Measurements from ENCODE around the gene CENPS.

GRCh38 chr1:10429868-10430215, 391 bp upstream of the CENPS start:
- TF ChIP-seq, protein P1, sequence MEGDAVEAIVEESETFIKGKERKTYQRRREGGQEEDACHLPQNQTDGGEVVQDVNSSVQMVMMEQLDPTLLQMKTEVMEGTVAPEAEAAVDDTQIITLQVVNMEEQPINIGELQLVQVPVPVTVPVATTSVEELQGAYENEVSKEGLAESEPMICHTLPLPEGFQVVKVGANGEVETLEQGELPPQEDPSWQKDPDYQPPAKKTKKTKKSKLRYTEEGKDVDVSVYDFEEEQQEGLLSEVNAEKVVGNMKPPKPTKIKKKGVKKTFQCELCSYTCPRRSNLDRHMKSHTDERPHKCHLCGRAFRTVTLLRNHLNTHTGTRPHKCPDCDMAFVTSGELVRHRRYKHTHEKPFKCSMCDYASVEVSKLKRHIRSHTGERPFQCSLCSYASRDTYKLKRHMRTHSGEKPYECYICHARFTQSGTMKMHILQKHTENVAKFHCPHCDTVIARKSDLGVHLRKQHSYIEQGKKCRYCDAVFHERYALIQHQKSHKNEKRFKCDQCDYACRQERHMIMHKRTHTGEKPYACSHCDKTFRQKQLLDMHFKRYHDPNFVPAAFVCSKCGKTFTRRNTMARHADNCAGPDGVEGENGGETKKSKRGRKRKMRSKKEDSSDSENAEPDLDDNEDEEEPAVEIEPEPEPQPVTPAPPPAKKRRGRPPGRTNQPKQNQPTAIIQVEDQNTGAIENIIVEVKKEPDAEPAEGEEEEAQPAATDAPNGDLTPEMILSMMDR (IDR thresholded peaks at IDR 0.05; ENCODE audit: low read depth, low read length) = no peak
- no peak for TF ChIP-seq POLR2A (IDR thresholded peaks at IDR 0.05; ENCODE audit: extremely low read depth, insufficient read length)

Measured in NB4 (cell line).